ENCODE results near the gene CLEC1A. TPM values are rescaled to one million over a fixed set of nuclear protein-coding genes. Genes with fewer than 3 reads are reported as not detected.
"Not testable (repeated sequence)": the region's sequence is repeated elsewhere in the genome, so short reads cannot be mapped to it uniquely, and the experiment has no call there.

Gene CLEC1A
- total RNA-seq, 1 donor from 2014 or later, result not detected

DNA sequence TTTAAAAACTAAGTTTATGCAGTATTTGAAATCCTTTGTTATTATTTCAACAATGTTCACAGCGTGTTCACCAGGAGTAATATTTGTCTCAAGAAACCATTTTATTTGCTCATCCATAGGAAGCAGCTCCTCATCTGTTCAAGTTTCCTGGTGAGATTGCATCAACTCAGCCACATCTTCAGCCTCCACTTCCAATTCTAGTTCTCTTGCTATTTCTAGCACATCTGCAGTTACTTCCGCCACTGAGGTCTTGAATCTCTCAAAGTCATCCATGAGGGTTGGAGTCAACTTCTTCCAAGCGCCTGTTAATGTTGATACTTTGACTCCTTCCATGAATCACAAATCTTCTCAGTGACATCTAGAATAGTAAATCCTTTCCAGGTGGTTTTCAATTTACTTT is 50.3 kb downstream of the CLEC1A start:
- no peak for DNase-seq (ENCODE audit: low read depth)

DNA sequence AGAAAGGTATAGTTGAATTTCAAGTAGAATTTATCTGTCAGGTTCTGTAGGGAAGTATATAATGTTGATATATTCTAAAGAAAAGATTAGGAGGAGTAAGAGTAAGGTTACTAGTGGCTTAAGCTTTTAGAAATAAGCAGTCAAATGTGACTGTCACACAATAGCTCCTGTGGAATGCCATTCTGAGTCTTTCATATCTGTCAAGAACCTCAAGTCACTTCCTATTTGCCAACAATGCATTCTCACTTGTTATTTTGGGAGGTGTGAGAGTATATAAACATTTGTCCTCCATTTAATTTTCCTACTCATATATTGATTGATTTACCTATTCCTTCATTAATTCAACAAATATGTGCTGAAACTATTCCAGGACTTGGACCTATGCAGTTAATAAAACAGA is 56.6 kb downstream of the CLEC1A start:
- no peak for DNase-seq (ENCODE audit: low read depth)

DNA sequence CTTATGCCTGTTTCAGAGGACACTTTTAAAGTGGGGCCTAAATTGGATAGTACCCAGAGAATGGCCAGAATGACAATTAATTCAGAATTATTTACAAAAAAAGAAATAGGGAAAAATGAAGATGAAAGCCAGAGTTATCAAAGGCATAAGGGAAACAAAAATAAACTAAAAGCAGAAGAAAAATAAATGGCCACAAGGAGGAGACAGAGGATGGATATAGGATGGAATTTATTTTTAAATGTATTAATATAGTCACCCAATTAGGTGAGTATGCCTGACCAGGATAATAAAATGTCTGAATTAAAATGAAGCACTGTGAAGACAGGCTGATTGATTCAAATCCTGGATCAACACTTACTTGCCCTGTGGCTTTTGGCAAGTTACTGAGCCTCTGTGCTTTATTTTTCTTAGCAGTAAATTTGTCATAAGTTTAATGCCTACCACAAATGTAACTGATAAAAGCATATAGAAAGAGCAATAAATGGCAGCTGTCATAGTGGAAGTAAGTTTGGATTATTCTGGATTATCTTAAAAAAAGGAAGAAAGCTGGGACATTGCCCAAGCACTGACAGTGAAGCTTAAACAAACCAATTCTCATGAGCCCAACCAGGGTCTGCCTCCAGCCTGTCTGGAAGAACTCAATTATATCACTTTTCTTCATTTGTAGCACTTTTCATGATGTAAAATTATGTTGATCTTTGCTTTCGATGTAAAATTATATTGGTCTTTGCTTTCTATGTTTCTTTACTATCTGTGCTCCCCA is 64.8 kb downstream of the CLEC1A start:
- no peak for DNase-seq (ENCODE audit: low read depth)

DNA sequence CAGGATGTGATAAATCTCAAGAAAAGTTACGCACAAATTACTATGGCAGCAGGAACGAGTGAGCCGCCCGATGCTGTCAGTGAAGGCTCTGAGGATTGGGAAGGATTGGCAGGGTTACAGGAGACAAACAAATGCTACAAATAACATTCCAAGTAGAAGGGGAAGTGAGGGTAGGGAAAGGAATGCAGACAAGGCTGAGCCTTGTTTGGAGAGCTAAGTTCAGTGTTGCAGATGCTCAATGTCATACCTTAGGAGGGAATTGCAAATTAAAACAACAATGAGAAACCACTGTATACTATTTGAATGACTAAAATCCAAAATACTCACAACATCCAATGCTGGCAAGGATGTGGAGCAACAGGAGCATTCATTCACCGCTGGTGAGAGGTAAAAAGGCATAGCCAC is 67.0 kb downstream of the CLEC1A start:
- DNase-seq (ENCODE audit: low read depth), result no peak

DNA sequence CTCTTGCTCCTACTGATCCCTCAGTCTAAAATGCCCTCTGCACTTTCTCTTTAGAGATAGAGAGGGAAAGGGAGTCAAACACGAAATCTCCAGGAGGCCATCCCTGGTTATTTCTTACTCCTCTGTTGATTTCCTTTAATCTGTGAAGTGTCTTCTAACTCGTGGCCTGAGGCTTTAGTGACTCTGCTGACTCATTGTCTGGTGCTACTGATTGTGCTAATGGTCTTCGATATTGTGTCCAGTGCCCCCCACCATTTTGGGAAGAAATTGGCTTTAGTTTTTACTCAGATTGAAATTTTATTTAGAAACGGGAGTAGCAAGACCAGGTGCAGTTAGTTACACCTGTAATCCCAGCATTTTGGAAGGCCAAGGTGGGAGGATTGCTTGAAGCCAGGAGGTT is 67.5 kb downstream of the CLEC1A start:
- DNase-seq (ENCODE audit: low read depth), result no peak

DNA sequence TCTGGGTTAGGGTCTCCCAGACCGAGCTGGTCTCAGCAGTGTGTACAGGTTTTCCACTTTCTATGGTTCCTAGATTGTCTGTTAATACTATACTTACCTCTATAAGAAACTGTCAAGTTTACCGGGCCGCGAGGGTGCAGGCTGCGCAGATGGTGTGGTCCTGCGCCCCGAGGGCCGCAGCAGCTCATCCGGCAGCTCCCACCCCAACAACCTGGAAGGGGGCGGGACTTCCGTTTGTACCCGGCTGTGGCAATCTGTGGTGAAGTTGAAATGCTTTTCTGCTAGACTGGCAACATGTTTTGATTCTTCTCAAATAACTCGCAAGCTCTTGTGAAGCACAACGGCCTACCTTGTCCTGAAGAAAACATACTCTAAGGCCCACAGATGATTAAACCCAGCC is 68.3 kb downstream of the CLEC1A start, which contains the start of gene CLEC9A:
CLEC9A (plus strand) TSS at position 237 of the 400 bp plus-strand sequence. CDS start 22,006 bp downstream, outside the sequence.
- no peak for DNase-seq (ENCODE audit: low read depth)

DNA sequence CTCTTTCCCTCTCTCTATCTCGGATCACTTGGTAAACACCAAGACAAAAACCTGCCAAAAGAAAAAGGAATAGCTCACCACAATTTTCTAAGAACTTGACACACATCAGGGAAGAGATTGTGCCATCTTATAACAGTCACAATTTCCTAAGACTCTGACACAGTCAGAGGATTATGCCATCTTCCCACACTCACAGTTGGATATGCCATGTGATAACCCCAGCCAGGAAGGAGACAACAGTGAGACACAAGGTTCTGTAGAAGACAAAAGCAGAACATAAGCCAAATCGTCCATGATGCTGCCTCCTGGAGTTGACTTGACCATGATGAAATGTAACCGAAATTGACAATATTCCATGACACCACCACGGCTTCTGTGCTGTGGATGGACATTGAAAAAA is 71.1 kb downstream of the CLEC1A start:
- DNase-seq (ENCODE audit: low read depth), result peak; percentile 28

DNA sequence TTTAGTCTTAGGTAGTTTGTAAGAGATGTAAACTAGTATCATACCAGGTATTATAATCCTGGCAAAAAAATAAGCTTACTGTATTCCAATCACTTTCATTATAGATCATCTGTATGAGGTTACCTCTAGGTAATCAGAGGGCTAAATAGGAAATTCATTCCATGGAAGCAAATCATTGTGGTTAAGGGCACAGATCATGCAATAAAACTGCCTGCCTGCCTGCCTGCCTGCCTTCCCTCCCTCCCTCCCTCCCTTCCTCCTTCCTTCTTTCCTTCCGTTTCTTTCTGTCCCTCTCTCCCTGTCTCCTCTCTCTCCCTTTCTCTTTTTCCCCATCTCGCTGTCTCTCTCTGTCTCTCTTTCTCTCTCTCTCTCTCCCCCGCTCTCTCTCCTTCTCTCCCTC is 71.5 kb downstream of the CLEC1A start:
- DNase-seq (ENCODE audit: low read depth), result no peak

DNA sequence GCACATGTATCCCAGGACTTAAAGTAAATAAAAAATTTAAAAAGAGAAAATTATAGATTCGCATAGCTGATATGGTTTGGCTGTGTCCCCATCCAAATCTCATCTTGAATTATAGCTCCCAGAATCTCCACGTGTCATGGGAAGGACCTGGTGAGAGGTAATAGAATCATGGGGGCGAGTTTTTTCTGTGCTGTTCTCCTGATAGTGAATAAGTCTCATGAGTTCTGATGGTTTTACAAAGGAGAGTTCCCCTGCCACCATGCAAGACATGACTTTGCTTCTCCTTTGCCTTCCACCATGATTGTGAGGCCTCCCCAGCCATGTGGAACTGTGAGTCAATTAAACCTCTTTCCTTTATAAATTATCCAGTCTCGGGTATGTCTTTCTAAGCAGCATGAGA is 72.1 kb downstream of the CLEC1A start:
- DNase-seq (ENCODE audit: low read depth), result not testable (repeated sequence)

DNA sequence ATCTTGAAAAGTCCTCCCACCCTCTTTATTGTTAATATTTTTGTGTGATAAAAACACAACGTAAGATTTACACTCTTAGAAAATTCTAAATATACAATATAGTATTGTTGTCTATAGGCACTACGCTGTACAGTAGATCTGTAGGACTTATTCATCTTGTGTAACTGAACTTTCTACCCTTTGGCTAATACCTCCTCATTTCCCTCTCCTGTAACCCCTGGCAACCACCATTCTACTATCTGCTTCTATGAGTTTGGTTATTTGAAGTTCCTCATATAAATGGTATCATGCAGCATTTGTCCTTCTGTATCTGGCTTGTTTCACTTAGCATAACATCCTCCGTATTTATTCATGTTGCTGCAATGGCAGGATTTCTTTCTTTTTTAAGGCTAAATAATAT is 73.5 kb downstream of the CLEC1A start:
- no peak for DNase-seq (ENCODE audit: low read depth)

DNA sequence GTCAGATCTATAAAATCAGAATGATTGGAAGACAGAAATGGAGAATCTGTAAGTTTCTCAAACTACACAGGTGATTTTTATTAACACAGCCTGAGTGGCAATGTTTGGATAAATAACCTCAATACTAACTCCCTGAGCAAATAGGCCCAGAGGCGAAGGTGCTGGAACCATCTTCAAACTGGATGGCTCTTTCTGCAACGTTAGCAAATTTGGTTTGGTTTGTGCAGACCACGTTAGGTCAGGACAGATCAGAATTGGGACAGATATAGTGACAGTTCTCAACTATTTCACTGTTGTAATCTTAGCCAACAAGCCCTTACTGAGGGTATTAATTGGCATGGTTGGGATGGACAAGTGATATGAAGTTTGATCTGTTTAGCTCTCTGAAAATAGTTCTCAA is 77.4 kb downstream of the CLEC1A start:
- no peak for DNase-seq (ENCODE audit: low read depth)

Other genes with a start within 250 kb of the CLEC1A start
- gene CLEC2B, start 229.6 kb downstream of the CLEC1A start, total RNA-seq, result 0.10 and 0.52 TPM in 2 replicates
- not detected in 2 replicates for gene KLRF2, start 217.5 kb downstream of the CLEC1A start, total RNA-seq
- not detected in 2 replicates for gene CLEC2A, start 166.6 kb downstream of the CLEC1A start, total RNA-seq
- not detected in 2 replicates for gene CLEC12A, start 127.6 kb downstream of the CLEC1A start, total RNA-seq
- not detected in 2 replicates for gene CLEC1B, start 99.9 kb downstream of the CLEC1A start, total RNA-seq
- not detected in 2 replicates for gene CLEC12B, start 88.4 kb downstream of the CLEC1A start, total RNA-seq
- gene CLEC9A, start 68.3 kb downstream of the CLEC1A start, total RNA-seq, result not detected in 2 replicates
- 0.05 TPM in 1 of 2 replicates, not detected in the other for gene CLEC7A, start 31.2 kb upstream of the CLEC1A start, total RNA-seq
- 0.87 and 0.89 TPM in 2 replicates for gene OLR1, start 73.1 kb upstream of the CLEC1A start, total RNA-seq
- gene TMEM52B, start 80.0 kb upstream of the CLEC1A start, total RNA-seq, result 2.3 and 6.9 TPM in 2 replicates
- gene GABARAPL1, start 113.9 kb upstream of the CLEC1A start, total RNA-seq, result 75.2 and 256 TPM in 2 replicates
- gene KLRD1, start 208.9 kb upstream of the CLEC1A start, total RNA-seq, result under 0.01 and 4.1 TPM in 2 replicates

Data from renal cortical epithelial cell (primary cell).